Pancreas (tissue), 10 donors: Measurements from ENCODE around the gene ZNF804B. TPM values are rescaled to one million over a fixed set of nuclear protein-coding genes. Genes with fewer than 3 reads are reported as not detected.
A peak's percentile ranks its signal among the peaks of the same experiment; 100 is the strongest.

Experiments
- ATAC-seq, 4 donors: fragments of 200-7000 bp; cut with Tn5 transposase; one replicate each; pipeline versions ENCODE4 v1.8.0 to v1.9.1; 2020; ENCODE audit warnings: mild to moderate bottlenecking in 4 of 4, moderate library complexity in 4 of 4
- DNase-seq, 6 donors: peaks; one replicate each; pipeline ENCODE4 v3.0.0-alpha.2; 2020
- FAIRE-seq: peaks from 2 replicates; lab custom pipeline; 2012; peaks lifted over from hg19 to GRCh38; lab: Jason Lieb, UNC
- H3K27ac ChIP-seq, 4 donors: fragments of 200-600 bp; sonication (generic); 1 replicate in 3 of 4; 2 replicates in 1 of 4; pipeline versions ENCODE4 v1.5.0 to v1.8.0; 2020
- H3K27me3 ChIP-seq, 4 donors: fragments of 200-600 bp; one replicate each; pipeline ENCODE4 v1.8.0; 2021
- H3K36me3 ChIP-seq, 3 donors: fragments of 200-600 bp; sonication (generic) in 1 of 3; one replicate each; pipeline versions ENCODE4 v1.5.0 to v1.8.0; 2020 to 2021
- H3K4me1 ChIP-seq, 3 donors: fragments of 200-600 bp; one replicate each; pipeline ENCODE4 v1.8.0; 2021
- H3K4me3 ChIP-seq, 4 donors: fragments of 200-600 bp; sonication (generic) in 2 of 4; one replicate each; pipeline versions ENCODE4 v1.5.0 to v1.8.0; 2020 to 2021
- H3K9me3 ChIP-seq, 4 donors: fragments of 200-600 bp; one replicate each; pipeline ENCODE4 v1.8.0; 2021
- WGBS, 2 donors: extraction: QIAGEN DNeasy Blood & Tissue Kit; methylation state at CpG; one replicate each; pipeline ENCODE4 v1.1.7; 2013; 5-methylcytosine and 5-hydroxymethylcytosine counted together
- intact Hi-C, 3 donors: fragments of 100-400 bp; cut with DNase I; formaldehyde crosslinking; loops; one replicate each; pipeline versions ENCODE4 v1.11.1 to v1.14.2; 2022
- polyA plus RNA-seq, 2 donors: library from polyadenylated mRNA; stranded (reverse); fragments of 200-250 nt; gene quantifications; one replicate each; pipeline ENCODE4 v1.2.3, GENCODE V29; 2013
- total RNA-seq, 6 donors: library from RNA; stranded (reverse); fragmentation: NEBNext Ultra II Directional in 4 of 6; extraction: Animal tissue kit (Norgen Biotek cat#: 25700) in 4 of 6; gene quantifications; one replicate each; pipeline versions ENCODE4 v1.2.1 to v1.2.4, GENCODE V29; 2021 to 2023
- TF ChIP-seq, protein P1 (sequence below), 4 donors: fragments of 200-600 bp; sonication (generic) in 3 of 4; IDR thresholded peaks; one replicate each; pipeline versions ENCODE4 v1.5.0 to v1.8.0; 2021; ENCODE audit warnings: antibody characterized with exemption in 4 of 4
- donor health status: healthy with polysubstance abuse.
- donor health status: DM: no; HTN: no; CAD: no; lungs with moderate emphysema.
- donor health status: DM: no; HTN: no; CAD: no.
- donor health status: control.
- donor health status: control.
- donor health status: Bipolar disorder and iron deficiency.
- donor health status: DM: yes; HTN: yes; CAD: no.
- donor health status: DM: no; HTN: no; CAD: no.
- donor health status: DM: no; HTN: no; CAD: no.
- donor health status: DM: yes; HTN: yes; CAD: no.

ZNF804B gene
- total and polyA plus RNA-seq, 8 donors, result 0.14 to 1.1 (median 0.42) TPM; not detected in 1

- Histone ChIP-seq H3K36me3 (no peaks in the 10 kb centered on the region), H3K9me3 (no peaks in the 10 kb centered on the region), H3K27ac (no peak overlapping the region), H3K4me3 (no peak overlapping the region), H3K27me3 (no peaks in the 10 kb centered on the region), H3K4me1 (no peaks in the 10 kb centered on the region)
- DNase-seq, result no peak
- no peak for FAIRE-seq
- intact Hi-C loops, result no loop called here
- TF ChIP-seq, protein P1, sequence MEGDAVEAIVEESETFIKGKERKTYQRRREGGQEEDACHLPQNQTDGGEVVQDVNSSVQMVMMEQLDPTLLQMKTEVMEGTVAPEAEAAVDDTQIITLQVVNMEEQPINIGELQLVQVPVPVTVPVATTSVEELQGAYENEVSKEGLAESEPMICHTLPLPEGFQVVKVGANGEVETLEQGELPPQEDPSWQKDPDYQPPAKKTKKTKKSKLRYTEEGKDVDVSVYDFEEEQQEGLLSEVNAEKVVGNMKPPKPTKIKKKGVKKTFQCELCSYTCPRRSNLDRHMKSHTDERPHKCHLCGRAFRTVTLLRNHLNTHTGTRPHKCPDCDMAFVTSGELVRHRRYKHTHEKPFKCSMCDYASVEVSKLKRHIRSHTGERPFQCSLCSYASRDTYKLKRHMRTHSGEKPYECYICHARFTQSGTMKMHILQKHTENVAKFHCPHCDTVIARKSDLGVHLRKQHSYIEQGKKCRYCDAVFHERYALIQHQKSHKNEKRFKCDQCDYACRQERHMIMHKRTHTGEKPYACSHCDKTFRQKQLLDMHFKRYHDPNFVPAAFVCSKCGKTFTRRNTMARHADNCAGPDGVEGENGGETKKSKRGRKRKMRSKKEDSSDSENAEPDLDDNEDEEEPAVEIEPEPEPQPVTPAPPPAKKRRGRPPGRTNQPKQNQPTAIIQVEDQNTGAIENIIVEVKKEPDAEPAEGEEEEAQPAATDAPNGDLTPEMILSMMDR (IDR thresholded peaks at IDR 0.05), result no peak
- 81 to 88% methylated on average over 2 of the region's 2 CpGs for WGBS, 2 donors
- no peak for ATAC-seq
Observed at GRCh38 chr7:89259085-89259484, 499.6 kb downstream of the ZNF804B start.

DNA sequence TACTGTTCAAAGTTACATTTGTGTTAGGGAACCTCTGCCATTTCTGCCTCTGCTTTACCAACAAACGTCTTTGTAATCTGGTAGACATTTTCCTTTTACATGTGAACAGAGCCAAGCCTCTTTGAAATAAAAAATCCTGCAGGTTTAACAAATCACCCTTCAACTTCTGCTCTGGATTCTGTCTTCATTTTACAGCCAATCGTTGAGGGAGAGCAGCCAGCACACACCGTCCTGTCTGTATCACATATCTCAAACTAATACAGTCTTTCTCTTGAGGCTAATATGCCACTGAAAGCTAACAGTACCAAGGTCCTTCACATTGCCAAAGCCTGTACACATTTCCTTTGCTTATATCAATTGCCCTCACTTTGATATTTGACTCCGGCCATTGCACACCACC is 504.6 kb downstream of the ZNF804B start:
- H3K4me3 ChIP-seq, result no peak overlapping the region
- H3K27ac ChIP-seq, result no peak overlapping the region
- ATAC-seq (no peak), DNase-seq (no peak), FAIRE-seq (no peak)
- 18 to 22% methylated on average over 4 of the region's 4 CpGs for WGBS, 2 donors
- no peaks in the 10 kb centered on the region for H3K9me3 ChIP-seq
- H3K4me1 ChIP-seq, result no peaks in the 10 kb centered on the region
- TF ChIP-seq, protein P1 (IDR thresholded peaks at IDR 0.05), result no peak
- H3K36me3 ChIP-seq, result no peaks in the 10 kb centered on the region
- intact Hi-C loops, result no loop called here
- H3K27me3 ChIP-seq, result no peaks in the 10 kb centered on the region

DNA sequence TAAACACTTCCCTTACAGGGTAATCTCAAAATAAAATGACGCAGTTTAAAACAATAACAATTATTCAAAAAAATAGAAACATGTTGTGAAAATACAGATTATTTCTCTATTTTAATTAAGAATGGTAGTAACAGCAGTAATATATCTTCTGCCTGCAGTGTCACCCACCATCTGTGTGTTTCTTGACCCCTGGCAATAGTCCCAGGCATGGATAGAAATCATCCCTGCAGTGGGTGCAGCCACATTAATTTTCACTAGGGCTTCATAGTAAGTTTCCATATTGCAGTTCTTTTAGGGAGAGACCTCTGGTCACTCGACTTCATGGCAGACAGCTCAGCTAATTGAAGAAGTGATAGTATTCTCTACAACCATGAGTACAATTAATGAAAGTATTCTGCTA is 506.1 kb downstream of the ZNF804B start:
- 70 to 72% methylated on average over 2 of the region's 2 CpGs for WGBS, 2 donors
- FAIRE-seq, result no peak
- TF ChIP-seq, protein P1 (IDR thresholded peaks at IDR 0.05), result no peak
- Histone ChIP-seq H3K27me3 (no peaks in the 10 kb centered on the region), H3K4me1 (no peaks in the 10 kb centered on the region), H3K36me3 (no peaks in the 10 kb centered on the region), H3K4me3 (no peak overlapping the region), H3K27ac (no peak overlapping the region), H3K9me3 (no peaks in the 10 kb centered on the region)
- no peak for DNase-seq
- ATAC-seq, result no peak
- intact Hi-C loops, result no loop called here

DNA sequence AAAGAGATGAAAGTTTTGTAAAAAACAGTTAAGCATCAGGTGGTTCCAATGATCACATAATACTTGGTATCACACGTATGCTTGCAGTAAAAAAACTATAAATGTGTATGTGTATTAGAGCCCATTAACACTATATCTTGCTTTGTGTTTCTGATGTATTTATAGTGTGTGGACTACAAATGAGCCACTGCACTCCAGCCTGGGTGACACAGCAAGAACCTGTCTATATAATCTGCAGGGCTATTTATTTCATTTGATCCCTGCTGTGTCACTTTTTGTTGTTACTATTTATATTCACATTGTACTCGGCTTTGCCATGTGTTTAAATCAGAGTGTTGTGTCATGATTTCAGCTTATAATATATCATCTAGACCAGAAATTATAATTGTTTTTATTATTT is 523.8 kb downstream of the ZNF804B start:
- Histone ChIP-seq H3K4me1 (no peaks in the 10 kb centered on the region), H3K4me3 (no peak overlapping the region), H3K27me3 (no peaks in the 10 kb centered on the region), H3K27ac (no peak overlapping the region), H3K9me3 (no peaks in the 10 kb centered on the region), H3K36me3 (no peaks in the 10 kb centered on the region)
- 74 to 85% methylated on average over 2 of the region's 2 CpGs for WGBS, 2 donors
- intact Hi-C loops, result no loop called here
- TF ChIP-seq, protein P1 (IDR thresholded peaks at IDR 0.05), result no peak
- FAIRE-seq, result no peak
- no peak for DNase-seq
- ATAC-seq, result no peak

DNA sequence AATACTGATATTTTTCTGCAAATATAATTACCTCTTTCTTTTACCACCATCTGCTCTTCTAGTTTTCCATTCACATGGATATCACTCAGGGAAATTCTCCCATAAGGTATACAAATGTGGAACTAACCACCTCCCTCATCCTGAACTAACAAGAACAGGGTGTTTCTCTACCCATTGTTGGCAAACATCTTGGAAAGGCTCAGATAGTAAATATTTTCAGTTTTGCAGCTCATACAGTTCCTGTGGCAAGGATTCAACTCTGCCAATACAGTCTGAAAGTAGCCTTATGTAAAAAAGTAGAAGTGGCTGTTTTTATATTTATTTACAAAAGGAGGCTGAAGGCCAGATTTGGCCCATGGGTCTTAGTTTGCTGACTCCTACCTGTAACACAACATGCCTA is 549.0 kb downstream of the ZNF804B start:
- no peaks in the 10 kb centered on the region for H3K9me3 ChIP-seq
- no peak overlapping the region for H3K27ac ChIP-seq
- DNase-seq (no peak), ATAC-seq (peak in 2 of 4 donors; percentile 53 to 56), FAIRE-seq (no peak)
- H3K27me3 ChIP-seq, result no peaks in the 10 kb centered on the region
- no peaks in the 10 kb centered on the region for H3K36me3 ChIP-seq
- intact Hi-C loops, result no loop called here
- TF ChIP-seq, protein P1 (IDR thresholded peaks at IDR 0.05), result no peak
- H3K4me1 ChIP-seq, result no peaks in the 10 kb centered on the region
- H3K4me3 ChIP-seq, result no peak overlapping the region
